ENCODE measurements around the gene ARV1.
"Not testable (repeated sequence)": the region's sequence is repeated elsewhere in the genome, so short reads cannot be mapped to it uniquely, and the experiment has no call there.

DNA sequence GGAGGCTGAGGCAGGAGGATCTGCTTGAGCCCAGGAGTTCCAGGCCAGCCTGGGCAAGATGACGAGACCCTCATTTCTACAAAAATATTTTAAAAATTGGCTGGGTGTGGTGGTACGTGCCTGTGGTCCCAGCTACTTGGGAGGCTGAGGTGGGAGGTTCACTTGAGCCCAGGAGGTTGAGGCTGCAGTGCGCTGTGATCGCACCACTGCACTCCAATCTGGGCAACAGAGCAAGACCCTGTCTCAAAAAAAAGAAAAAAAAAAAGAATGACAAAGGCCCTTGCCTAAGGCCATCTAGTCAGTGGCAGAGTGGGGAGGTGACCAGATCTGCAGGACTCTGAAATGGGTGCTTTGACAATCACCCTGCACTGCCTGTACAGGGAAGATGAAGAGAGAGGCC is 50.4 kb downstream of the ARV1 start:
- not testable (repeated sequence) for TF ChIP-seq POLR2A (IDR thresholded peaks at IDR 0.05); POLR2AphosphoS5 (IDR thresholded peaks at IDR 0.05; ENCODE audit: insufficient read depth in 1 of 2, low read depth in 1 of 2)
- TF ChIP-seq, protein P1, sequence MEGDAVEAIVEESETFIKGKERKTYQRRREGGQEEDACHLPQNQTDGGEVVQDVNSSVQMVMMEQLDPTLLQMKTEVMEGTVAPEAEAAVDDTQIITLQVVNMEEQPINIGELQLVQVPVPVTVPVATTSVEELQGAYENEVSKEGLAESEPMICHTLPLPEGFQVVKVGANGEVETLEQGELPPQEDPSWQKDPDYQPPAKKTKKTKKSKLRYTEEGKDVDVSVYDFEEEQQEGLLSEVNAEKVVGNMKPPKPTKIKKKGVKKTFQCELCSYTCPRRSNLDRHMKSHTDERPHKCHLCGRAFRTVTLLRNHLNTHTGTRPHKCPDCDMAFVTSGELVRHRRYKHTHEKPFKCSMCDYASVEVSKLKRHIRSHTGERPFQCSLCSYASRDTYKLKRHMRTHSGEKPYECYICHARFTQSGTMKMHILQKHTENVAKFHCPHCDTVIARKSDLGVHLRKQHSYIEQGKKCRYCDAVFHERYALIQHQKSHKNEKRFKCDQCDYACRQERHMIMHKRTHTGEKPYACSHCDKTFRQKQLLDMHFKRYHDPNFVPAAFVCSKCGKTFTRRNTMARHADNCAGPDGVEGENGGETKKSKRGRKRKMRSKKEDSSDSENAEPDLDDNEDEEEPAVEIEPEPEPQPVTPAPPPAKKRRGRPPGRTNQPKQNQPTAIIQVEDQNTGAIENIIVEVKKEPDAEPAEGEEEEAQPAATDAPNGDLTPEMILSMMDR (IDR thresholded peaks at IDR 0.05): not testable (repeated sequence)

Measured in vagina (tissue), 2 donors.